Measurements from ENCODE around the gene KDM1B.
"Not testable (repeated sequence)": the region's sequence is repeated elsewhere in the genome, so short reads cannot be mapped to it uniquely, and the experiment has no call there.

Gene KDM1B

DNA sequence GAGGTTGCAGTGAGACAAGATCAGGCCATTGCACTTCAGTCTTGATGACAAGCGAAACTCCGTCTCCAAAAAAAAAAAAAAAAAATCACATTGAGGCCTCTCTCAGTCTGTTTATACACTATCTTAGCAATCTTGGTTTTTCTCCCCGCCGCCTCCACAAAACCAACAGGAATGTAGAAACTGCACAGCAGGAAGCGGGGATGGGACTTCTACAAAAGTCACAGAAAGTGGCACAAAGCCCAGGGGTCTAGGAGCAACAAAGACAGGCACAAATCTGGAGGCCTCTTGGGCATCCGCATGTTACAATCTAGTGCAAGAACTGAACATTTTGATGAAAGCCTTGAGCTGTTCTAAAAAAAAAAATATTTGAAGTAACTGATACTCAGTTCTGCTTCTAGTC is 48.6 kb downstream of the KDM1B start:
- no peak for DNase-seq

DNA sequence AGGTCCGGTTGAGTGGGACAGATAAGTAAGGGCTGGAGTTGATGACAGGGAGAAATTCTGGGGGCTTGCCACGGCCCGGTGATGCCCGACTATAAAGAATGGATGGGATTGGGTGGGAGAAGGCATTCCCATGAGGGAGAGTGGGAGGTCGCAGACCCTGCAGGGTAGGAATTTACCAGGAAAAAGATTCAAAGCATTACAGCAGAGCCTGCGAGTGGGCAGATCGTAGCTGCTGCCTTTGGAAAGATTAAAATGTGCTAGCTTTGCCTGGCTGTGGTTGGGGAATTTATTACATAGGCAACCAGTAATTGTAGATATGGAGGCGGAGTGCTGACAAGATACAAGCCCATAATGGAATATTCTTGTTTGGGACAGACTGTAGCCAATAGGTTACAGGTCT is 49.5 kb downstream of the KDM1B start:
- DNase-seq, result no peak

DNA sequence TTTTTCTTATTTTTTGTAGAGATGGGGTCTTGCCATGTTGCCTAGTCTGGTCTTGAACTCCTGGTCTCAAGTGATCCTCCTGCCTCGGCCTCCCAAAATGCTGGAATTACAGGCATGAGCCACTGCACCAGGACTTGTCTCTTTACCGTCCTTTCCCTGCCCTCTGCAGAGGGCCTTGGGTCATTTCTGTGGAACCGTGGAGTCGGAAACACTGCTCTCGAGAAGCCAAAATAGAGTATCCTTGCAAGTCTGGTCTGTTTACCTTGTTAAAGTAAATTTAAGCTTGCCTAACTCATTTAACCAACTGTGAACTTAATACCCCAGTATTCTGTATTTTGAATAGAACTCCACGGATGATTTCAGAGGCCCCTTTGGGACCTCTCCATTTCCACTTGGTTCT is 51.4 kb downstream of the KDM1B start:
- DNase-seq, result no peak

DNA sequence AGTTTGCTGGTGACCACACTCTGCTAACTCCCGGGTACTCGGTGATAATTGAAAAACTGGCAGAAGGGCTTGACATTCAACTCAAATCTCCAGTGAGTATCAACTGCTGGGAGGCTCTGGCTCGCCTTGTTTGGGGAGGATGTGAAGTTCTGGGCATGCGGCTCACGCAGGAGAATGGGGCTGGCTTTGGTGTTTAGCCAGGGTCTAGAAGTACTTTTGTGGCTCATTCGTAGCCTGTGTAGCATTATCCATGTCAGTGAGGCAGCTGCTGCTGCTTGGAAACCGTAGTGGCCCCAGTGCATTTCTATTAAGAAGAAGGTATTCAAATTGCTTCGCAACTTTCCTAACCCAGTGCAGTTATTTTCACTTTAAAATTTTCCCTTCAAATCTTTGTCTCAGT is 52.2 kb downstream of the KDM1B start:
- DNase-seq, result no peak

DNA sequence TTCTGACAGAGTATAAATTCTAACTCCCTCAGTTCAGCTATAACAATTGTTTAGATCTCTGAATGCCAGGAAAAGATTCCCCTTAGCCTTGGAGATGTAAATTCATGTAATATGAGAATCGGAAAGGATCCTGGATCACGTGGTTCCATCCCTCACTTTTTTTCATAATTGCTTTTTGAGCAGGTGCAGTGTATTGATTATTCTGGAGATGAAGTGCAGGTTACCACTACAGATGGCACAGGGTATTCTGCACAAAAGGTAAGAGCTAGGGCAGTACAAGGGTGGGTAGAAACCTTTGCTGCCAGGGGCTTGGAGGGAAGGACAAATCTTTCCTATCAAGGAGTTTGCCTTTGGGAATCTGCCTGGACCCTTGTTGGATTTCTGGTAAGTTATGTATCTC is 52.7 kb downstream of the KDM1B start:
- no peak for DNase-seq

DNA sequence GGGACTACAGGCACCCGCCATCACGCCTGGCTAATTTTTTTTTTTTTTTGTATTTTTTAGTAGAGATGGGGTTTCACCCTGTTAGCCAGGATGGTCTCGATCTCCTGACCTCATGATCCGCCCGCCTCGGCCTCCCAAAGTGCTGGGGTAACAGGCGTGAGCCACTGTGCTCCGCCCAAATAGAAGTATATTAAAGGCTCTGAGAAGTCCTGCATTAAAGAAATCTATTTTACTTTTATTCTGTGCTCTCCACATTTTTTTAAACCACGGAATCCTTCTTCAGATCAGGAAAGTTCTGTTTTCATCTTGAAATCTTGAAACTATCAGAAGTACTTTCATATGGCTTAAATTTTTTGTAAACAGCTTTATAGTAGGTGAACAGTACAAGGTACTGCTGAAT is 53.6 kb downstream of the KDM1B start:
- DNase-seq, result not testable (repeated sequence)

DNA sequence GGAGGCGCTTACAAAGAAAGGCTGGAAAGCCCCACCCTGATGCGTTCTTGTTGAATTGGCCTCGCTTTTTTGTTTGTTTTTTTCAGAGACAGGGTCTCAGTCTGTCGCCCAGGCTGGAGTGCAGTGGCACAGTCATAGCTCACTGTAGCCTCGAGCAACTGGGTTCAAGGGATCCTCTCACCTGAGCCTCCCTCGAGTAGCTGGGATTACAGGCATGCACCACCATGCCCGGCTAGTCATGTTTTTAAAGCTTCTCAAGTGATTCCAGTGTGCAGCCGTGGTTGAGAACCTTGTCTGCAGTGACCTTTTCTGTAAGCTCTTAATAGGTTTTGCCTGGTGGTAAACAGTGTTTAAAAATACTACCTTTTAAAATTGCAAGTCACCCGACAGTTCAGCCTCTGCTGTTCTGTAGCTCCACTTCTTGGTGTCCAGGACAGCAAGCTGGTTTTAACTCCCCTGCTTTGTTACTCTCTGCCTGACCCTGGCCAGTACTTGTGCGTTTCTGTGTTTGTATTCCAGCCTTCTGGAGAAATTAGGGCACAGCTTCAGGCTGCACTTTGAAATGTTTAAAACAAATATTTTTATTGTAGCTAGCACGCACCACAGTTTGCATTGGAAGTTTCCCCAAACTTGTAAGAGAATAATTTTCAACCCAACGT is 54.4 kb downstream of the KDM1B start:
- no peak for DNase-seq

DNA sequence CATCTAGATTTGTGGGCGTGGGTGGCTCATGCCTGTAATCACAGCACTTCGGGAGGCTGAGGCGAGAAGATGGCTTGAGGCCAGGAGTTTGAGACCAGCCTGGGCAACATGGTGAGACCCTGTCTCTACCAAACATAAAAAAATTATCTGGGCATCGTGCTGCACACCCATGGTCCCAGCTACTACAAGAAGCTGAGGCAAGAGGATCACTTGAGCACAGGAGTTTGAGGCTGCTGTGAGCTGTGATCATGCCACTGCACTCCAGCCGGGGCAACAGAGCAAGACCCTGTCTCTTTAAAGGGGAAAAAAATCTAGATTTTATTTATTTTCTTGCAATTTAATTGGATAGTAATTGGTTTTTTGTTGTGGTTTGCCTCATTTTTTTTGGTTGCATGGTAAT is 55.5 kb downstream of the KDM1B start:
- DNase-seq, result no peak

DNA sequence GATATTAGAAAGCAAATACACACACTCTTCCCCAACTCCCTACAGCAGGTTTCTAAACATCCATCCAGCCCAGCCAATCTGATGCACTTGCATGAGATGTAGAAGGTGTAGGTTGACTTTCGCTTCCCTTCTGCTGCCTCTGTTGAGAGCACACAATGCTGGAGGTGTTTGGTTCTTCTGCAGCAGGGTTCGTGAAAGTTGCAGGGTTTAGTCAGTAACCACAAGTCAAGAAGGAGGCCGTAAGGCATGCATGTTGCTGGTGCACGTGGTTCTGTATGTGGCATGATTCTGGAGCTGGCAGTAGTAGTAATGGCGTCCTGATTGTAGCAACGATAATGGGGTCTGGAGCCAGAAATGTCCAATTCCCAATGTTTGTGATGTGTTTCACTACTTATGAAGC is 56.1 kb downstream of the KDM1B start:
- no peak for DNase-seq

DNA sequence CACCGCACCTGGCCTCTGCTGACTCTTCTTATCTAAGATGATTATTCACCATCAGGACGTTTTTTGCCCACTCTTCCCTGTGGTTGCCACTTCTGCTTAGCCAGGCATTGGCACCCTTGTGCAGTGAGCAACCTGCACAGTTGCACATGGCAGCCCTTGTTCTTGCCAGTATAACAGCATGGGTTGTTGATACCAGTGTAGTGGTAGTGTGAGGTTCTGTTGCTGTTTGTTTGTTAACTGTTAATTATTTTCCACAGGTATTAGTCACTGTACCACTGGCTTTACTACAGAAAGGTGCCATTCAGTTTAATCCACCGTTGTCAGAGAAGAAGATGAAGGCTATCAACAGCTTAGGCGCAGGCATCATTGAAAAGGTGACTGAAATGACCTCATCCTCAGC is 57.0 kb downstream of the KDM1B start:
- no peak for DNase-seq

DNA sequence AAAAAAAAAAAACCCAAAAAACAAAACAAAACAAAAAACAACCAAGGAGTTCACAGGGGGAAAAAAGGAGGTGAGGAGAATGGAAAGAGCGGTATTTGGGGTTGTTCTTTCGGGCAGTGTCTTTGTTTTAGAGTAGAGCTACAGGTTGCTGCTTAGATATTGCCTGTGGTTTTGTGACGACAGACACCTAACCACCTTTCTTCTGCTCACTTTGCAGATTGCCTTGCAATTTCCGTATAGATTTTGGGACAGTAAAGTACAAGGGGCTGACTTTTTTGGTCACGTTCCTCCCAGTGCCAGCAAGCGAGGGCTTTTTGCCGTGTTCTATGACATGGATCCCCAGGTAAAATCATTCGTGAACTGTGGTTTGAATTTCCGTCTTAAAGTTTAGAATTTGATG is 58.2 kb downstream of the KDM1B start:
- DNase-seq, result no peak

DNA sequence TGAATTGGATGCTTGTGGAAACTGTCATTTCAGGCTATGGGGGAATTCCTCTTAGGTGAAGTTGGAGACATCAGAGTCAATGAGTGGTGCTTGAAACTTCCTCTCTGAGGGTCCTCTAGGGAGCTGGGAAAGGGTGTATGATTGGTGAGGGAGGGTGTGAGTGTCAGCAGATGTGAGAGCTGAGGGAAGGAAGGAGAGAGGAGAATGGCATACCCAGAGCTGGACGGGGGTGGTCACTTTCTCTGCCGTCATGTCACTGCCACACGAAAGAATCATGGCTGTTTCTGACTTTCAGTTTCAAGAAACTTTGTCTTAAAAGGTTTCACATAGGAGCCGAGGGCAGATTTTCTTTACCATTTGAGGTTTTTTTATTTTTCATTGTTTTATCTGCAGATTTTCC is 58.8 kb downstream of the KDM1B start:
- DNase-seq, result no peak

DNA sequence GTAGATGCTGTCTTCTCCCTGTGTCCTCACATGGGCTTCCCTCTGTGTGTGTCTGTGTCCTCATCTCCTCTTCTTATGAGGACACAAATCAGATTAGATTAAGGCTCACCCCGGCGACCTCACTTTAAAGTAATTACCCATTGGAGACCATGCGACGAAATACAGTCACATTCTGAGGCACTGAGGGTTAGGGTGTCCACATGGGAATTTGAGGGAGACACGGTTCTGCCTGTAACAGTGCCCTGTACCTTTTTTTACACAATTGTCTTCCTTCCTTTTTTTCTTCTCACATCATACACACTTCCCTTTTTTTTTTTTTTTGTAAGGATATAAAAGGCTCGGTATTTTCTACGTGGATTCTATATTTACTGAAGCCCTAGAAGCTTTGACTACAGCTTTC is 60.2 kb downstream of the KDM1B start:
- DNase-seq, result no peak

DNA sequence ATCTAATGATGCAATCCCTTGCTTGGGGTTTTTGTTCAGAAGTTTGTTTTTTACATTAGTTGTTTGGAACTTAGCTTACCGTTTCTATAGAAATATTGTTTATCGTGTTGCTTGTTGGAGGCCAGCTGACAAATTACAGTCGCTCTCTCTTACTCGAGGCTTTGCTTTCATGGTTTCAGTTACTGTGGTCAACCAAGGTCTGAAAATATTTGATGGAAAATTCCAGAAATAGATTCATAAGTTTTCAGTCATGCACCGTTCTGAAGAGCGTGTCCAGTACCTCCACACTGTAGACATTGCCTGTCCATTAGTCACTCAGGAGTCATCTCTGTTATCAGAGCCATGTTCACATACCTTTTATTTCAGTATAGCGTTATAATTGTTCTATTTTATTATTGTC is 61.2 kb downstream of the KDM1B start:
- DNase-seq, result no peak

DNA sequence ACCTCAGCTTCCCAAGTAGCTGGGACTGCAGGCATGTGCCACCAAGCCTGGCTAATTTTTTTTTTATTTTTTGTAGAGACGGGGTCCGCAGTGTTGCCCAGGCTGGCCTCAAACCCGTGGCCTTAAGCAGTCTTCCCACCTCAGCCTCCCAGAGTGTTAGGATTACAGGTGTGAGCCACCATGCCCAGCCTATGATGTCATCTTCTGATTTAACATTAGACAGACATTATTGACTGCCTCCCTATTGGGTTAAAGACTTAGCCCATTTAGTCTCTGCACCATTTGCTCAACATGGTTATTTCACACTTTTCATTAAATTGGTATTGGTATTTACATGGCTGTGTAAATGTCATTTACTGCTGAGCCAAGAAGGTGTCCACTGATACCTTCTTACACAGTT is 63.0 kb downstream of the KDM1B start:
- no peak for DNase-seq

DNA sequence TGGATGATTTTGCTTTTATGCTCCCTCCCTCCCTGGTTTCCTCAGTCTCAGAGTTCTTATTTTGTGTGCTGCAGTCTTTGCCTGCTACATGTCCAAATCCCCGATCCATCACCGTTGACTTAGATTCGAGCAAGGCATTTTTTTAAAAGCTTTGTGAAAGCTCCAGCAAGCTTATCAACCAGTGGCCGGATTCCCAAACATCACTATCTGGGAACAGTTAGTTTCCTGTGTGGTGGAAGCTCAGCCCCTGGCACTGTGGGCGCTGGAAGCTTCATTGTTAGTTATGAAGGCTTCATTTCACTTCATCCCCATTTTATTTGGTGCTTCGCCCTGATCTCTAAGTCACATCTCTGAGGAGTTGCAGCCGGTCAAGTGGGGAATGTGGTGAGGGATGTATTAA is 64.4 kb downstream of the KDM1B start:
- no peak for DNase-seq

DNA sequence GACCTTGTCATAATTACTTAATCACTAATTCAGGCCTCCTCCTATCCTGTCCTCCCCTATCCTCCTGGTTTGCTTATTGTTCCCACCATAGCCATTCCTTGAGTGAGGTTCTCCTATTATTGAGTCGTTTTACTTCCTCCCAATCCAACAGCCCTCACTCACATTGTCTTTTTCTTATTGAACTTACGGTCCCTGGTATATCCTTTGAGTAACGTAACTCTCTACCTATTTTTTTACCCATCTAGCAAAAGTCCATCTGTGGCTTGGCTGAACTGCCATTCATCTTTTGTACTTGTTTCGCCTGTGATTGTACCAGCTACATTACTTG is 66.0 kb downstream of the KDM1B start:
- no peak for DNase-seq

DNA sequence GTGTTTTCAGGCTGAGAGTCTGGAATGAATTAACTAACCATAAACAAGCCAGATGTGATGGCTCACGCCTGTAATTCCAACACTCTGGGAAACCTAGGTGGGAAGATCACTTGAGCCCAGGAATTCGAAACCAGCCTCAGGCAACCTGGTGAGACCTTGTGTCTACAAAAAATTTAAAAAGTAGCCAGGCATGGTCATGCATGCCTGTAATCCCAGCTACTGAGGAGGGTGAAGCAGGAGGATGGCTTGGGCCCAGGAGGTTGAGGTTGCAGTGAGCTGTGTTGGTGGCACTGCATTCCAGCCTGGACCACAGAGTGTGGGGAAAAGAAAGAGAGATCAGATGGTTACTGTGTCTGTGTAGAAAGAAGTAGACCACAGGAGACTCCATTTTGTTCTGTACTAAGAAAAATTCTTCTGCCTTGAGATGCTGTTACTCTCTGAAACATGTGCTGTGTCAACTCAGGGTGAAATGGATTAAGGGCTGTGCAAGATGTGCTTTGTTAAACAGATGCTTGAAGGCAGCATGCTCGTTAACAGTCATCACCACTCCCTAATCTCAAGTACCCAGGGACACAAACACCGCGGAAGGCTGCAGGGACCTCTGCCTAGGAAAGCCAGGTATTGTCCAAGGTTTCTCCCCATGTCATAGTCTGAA is 71.4 kb downstream of the KDM1B start:
- DNase-seq, result not testable (repeated sequence)

DNA sequence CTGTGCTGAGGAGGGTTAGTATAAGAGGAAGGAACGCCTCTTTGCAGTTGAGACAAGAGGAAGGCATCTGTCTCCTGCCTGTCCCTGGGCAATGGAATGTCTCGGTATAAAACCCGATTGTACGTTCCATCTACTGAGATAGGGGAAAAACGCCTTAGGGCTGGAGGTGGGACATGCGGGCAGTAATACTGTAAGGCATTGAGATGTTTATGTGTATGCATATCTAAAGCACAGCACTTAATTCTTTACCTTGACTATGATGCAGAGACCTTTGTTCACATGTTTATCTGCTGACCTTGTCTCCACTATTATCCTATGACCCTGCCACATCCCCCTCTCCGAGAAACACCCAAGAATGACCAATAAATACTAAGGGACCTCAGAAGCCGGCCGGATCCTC is 71.9 kb downstream of the KDM1B start:
- DNase-seq, result not testable (repeated sequence)

DNA sequence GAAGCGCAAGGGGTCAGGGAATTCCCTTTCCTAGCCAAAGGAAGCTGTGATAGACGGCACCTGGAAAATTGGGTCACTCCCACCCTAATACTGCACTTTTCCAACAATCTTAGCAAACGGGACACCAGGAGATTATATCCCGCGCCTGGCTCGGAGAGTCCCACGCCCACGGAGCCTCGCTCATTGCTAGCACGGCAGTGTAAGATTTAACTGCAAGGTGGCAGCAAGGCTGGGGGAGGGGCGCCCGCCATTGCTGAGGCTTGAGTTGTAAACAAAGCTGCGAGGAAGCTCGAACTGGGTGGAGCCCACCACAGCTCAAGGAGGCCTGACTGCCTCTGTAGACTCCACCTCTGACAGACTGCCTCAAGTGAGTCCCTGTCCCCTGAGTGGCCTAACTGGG is 73.4 kb downstream of the KDM1B start:
- DNase-seq, result not testable (repeated sequence)

DNA sequence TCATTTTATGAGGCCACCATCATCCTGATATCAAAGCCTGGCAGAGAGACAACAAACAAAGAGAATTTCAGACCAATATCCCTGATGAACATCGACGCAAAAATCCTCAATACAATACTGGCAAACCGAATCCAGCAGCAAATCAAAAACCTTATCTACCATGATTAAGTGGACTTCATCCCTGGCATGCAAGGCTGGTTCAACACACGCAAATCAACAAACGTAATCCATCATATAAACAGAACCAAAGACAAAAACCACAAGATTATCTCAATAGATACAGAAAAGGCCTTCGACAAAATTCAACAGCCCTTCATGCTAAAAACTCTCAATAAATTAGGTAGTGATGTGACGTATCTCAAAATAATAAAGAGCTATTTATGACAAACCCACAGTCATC is 76.6 kb downstream of the KDM1B start:
- not testable (repeated sequence) for DNase-seq

DNA sequence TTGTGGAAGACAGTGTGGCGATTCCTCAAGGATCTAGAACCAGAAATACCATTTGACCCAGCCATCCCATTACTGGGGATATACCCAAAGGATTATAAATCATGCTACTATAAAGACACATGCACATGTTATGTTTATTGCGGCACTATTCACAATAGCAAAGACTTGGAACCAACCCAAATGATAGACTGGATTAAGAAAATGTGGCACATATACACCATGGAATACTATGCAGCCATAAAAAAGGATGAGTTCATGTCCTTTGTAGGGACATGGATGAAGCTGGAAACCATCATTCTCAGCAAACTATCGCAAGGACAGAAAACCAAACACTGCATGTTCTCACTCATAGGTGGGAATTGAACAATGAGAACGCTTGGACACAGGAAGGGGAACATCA is 78.5 kb downstream of the KDM1B start:
- DNase-seq, result not testable (repeated sequence)

DNA sequence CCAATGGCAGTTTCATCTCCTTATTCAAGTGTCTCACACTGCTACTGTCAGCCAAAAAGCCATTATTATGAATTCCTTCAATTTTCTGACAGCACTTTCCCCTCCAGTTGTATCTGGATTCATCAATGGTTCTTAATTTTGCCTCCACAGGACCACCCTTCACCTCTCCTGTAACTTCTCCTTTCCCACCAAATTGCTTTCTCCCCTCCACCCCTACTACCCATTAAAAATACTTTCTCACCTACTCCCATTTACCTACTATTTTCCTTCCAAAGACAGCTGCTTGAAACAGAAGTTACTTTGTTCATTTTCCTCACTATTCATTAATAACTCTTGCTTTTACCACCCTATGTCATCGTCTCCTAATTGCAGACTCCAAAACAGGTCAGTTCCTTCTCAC is 79.3 kb downstream of the KDM1B start:
- DNase-seq, result no peak

DNA sequence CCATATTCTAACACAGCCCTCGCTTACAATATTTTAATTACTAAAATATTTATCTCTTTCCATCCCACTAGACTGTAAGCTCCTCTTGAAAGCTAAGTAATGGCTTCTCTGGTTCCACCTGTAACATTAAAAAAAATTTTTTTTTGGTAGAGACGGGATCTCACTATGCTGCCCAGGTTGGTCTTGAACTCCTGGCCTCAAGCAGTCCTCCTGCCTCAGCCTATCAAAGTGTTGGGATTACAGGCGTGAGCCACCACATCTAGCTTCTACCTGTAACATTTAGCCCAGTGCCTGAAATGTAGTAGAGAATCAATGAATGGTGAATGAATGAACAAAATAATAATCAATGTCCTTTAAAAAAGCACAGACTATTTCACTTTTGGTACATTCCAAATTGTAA is 80.3 kb downstream of the KDM1B start:
- DNase-seq, result no peak

DNA sequence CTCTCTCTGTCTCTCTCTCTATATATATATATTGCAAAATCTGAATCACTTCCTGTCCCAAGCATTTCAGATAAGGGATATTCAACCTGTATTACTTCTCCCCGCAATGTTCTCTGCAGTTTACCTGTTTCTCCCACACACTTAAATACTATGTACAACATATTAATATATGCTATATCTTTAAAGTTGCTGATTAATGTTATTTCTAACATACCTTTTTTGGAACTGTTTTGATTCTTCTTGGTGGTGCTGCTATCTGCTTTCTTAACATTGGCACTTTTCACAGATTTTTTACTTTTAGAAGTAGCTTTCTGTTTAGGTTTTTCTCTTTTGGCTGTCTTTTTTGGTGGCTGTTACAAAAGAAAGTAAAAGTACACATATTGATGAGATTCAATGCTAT is 81.9 kb downstream of the KDM1B start:
- no peak for DNase-seq

Measured in RPMI8226 (cell line).